ENCODE measurements around the gene MAEA. TPM values are rescaled to one million over a fixed set of nuclear protein-coding genes. Genes with fewer than 3 reads are reported as not detected.

The MAEA gene
- total RNA-seq, 2 donors from 2014 or later = 61.4 to 62.8 TPM

DNA sequence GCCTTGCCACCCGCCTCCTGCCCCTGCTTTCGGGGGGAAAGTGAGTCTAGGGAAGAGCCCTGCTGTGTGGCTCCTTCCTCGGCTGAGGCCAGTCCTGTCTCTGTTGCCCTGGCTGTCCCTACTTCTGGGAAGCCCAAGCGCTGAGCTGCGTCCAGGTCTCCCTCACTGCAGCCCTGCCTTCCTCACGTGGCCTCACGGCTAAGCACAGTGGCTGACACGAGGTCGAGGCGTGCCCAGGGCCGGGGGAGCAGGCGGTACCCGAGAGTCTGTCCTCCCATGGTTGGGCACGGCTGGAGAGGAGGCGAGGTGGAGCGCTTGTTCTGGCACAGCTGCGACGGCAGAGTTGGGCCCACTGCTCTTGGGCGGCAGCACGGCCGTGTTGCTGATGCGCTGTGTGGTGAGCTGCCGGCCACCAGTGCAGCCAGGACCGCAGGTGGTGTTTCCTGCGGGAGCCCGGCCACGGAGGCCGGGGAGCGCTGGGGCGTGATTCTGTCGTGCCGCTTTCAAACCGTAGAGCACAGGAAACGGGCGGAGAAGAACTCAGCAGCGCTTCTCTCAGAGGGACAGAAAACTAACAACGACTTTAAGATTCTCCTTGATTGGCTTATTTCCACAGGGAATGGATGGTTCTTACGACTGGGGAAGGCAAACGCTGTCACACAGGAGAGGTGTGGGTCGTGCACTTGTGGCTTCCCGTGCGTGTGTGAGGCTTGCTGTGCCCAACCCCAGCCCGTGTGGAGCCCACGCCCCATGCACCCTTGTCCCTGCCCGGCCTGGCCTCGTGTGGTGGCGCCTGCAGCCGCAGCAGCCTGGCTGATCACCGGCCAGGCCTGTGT, 21.3 kb downstream of the MAEA start:
- H3K36me3 Mint-ChIP-seq (ENCODE audit: low read depth) = peaks cover 58% of the 10 kb centered on the region
- peaks cover 30% of the 10 kb centered on the region for H3K4me1 Mint-ChIP-seq
- no peaks in the 10 kb centered on the region for H3K9me3 Mint-ChIP-seq
- ATAC-seq (replicated peaks) = peak; percentile 41
- peak overlapping the region; percentile 71 for H3K4me3 Mint-ChIP-seq
- H3K27me3 Mint-ChIP-seq = no peaks in the 10 kb centered on the region
- H3K27ac Mint-ChIP-seq = peak overlapping the region; percentile 13

DNA sequence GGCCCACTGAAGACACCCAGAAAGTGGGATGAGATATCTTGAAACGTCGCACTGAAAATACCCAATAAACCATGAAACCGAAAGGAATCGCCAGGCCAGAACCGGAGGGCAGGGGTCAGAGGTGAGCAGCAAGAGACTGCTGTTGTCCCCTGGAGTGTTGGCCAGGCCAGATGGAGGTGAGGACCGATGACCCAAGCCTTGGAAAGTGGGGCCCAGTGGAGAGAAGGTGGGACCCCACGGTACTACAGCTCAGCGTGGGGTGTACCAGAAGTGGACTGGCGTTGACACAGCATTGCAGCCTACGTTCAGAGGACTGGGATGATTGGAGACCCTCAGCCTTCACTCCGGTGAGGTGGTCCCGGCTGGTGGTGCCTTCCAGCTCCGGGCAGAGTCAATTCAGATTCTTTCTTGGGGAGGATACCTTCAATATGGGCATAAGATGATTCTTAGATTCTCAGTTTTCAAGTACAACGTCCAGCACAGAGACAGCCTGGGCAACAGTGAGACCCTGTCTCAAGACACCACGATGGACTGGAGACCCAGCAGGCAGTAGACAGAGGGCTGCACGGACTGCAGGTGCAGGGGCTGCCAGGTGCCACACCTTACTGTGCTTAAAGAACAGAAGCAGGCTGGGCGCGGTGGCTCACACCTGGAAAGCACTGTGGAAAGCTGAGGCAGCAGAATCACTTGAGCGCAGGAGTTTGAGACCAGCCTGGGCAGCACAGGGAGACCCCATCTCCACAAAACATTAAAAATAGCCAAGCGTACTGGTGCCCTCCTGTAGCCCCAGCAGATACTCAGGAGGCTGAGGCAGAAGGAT, 23.3 kb downstream of the MAEA start:
- H3K27me3 Mint-ChIP-seq = no peaks in the 10 kb centered on the region
- H3K27ac Mint-ChIP-seq = peak overlapping the region; percentile 13
- no peak overlapping the region for H3K4me3 Mint-ChIP-seq
- H3K9me3 Mint-ChIP-seq = no peaks in the 10 kb centered on the region
- no peak for ATAC-seq (replicated peaks)
- H3K4me1 Mint-ChIP-seq = peaks cover 21% of the 10 kb centered on the region
- peaks cover 68% of the 10 kb centered on the region for H3K36me3 Mint-ChIP-seq (ENCODE audit: low read depth)

DNA sequence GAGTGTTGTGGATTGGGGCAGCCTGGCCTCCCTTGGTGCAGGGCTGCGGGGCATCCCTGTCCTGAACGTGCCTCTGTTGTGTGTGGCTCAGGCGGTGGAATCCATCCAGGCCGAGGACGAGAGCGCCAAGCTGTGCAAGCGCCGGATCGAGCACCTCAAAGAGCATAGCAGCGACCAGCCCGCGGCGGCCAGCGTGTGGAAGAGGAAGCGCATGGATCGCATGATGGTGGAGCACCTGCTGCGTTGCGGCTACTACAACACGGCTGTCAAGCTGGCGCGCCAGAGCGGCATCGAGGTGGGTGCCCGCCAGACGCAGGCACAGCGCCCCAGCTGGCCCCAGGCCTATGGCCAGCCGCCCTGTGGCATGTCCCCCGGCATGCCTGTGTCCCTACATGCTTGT, 25.6 kb downstream of the MAEA start:
- no peak overlapping the region for H3K27ac Mint-ChIP-seq
- peaks cover 9% of the 10 kb centered on the region for H3K4me1 Mint-ChIP-seq
- H3K9me3 Mint-ChIP-seq = no peaks in the 10 kb centered on the region
- H3K27me3 Mint-ChIP-seq = no peaks in the 10 kb centered on the region
- no peak for ATAC-seq (replicated peaks)
- H3K4me3 Mint-ChIP-seq = no peak overlapping the region
- peaks cover 91% of the 10 kb centered on the region for H3K36me3 Mint-ChIP-seq (ENCODE audit: low read depth)

DNA sequence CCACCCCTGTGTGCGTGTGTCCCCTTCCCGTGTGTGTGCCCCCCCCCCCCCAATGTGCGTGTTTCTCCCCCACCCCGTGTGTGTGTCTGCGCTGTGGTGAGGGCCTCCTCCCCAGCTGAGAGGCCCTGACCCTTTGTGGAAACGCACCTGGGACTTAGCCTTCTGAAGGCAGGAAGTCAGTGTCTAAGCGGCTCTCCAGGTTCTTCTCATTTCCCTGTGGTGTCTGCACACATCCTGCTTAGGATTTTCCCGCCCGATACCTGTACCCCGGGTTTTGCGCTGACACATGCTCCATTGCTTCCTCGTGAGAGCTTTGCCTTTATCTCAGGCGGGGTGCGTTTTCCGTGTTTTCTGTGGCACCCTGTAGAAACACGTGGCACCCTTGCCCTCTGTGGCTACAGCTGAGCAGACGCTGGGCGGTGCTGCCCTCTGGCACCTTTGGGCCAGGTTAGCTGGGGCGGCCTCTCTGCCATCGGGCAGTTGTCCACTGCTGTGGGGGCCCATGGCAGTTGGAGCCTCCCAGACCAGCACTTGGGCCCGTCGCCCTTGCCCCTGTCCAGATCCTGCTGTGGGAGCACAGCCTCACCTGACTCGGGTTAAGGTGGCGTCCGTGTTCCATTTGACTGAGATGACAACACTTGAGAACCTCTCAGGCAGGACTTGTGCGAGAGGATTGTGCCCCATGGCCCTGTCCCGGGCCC, 26.3 kb downstream of the MAEA start:
- H3K4me3 Mint-ChIP-seq = peak overlapping the region; percentile 39
- H3K36me3 Mint-ChIP-seq (ENCODE audit: low read depth) = peaks cover 97% of the 10 kb centered on the region
- peak overlapping the region; percentile 65 for H3K27ac Mint-ChIP-seq
- H3K4me1 Mint-ChIP-seq = peaks cover 9% of the 10 kb centered on the region
- H3K9me3 Mint-ChIP-seq = no peaks in the 10 kb centered on the region
- no peak for ATAC-seq (replicated peaks)
- H3K27me3 Mint-ChIP-seq = no peaks in the 10 kb centered on the region

DNA sequence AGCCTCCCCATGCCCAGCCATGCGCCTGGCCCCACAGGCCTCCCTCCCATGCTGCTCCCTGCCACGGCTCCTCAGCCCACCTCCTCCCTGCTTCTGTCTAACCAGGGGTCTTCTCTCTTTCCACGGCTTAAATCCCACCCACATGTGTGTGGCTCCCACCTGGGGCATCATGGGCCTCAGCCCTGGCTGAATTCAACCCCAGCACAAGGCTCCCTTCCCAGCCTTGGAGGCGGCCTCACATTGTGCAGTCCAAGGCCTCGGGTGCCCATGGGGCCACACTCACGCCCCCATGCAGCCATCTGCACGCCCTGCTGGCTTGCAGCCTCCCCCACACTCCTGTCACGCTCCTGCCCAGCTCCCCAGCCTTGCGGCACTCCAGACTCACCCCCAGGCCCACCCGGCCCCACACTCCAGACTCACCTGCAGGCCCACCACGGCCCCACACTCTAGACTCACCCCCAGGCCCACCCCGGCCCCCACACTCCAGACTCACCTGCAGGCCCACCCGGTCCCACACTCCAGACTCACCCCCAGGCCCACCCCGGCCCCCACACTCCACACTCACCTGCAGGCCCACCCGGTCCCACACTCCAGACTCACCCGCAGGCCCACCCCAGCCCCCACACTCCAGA, 27.0 kb downstream of the MAEA start:
- no peaks in the 10 kb centered on the region for H3K27me3 Mint-ChIP-seq
- no peak for ATAC-seq (replicated peaks)
- no peaks in the 10 kb centered on the region for H3K9me3 Mint-ChIP-seq
- no peak overlapping the region for H3K4me3 Mint-ChIP-seq
- peaks cover 12% of the 10 kb centered on the region for H3K4me1 Mint-ChIP-seq
- peak overlapping the region; percentile 65 for H3K27ac Mint-ChIP-seq
- H3K36me3 Mint-ChIP-seq (ENCODE audit: low read depth) = peaks cover 97% of the 10 kb centered on the region

DNA sequence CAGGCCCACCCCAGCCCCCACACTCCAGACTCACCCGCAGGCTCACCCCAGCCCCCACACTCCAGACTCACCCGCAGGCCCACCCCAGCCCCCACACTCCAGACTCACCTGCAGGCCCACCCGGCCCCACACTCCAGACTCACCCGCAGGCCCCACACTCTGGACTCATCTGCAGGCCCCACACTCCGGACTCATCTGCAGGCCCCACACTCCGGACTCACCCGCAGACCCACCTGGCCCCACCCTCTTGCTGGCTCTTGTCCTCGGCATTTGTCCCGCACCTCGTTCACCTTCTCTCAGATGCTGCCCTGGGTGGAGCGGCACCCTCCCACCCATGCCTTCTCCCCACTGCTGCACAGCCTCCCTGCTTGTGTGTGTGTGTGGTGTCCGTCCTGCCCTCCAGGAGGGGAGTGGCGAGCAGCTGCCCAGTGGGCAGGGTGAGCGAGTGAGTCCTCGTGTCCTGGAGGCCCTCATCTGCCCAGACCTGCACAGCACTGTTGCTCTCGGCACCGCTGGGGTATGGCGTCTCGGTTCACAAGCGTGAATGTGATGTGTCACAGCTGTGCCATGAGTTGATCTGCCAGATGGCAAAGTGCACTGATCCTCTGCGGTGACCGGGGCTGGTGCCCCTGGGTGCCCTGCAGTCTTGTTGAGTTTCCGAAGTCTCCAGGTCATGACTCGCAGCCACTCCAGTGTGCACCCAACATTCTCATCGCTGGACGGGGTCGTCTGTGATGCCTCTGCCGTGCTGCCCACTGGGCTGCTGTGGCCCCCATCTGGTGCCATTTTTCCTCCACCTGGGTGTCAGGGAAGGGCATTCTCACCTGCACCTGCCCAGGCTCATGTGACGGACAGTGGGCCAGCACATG, 27.7 kb downstream of the MAEA start:
- Mint-ChIP-seq H3K36me3 (ENCODE audit: low read depth) (peaks cover 97% of the 10 kb centered on the region), H3K27ac (no peak overlapping the region), H3K4me1 (peaks cover 12% of the 10 kb centered on the region), H3K9me3 (no peaks in the 10 kb centered on the region), H3K4me3 (no peak overlapping the region), H3K27me3 (no peaks in the 10 kb centered on the region)
- ATAC-seq (replicated peaks) = no peak

DNA sequence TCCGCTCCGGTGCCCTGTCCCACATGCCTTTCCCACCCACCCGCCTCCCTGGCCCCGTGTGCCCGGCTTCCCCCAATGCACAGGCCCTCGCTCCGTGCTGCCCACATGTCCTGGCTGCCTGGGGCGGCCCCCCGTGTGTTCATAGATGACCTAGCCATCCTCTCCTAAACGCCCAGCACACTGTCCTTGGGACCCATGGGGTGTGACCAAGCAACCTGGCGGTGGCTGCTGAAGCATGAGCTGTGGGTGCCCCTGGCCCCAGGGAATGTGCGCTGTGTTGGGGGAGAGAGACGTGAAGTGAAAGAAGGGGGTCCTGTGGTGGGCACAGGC, 28.3 kb downstream of the MAEA start:
- H3K27me3 Mint-ChIP-seq = no peaks in the 10 kb centered on the region
- no peak overlapping the region for H3K4me3 Mint-ChIP-seq
- peaks cover 12% of the 10 kb centered on the region for H3K4me1 Mint-ChIP-seq
- no peak for ATAC-seq (replicated peaks)
- H3K27ac Mint-ChIP-seq = peak overlapping the region; percentile 67
- H3K9me3 Mint-ChIP-seq = no peaks in the 10 kb centered on the region
- H3K36me3 Mint-ChIP-seq (ENCODE audit: low read depth) = peaks cover 93% of the 10 kb centered on the region

DNA sequence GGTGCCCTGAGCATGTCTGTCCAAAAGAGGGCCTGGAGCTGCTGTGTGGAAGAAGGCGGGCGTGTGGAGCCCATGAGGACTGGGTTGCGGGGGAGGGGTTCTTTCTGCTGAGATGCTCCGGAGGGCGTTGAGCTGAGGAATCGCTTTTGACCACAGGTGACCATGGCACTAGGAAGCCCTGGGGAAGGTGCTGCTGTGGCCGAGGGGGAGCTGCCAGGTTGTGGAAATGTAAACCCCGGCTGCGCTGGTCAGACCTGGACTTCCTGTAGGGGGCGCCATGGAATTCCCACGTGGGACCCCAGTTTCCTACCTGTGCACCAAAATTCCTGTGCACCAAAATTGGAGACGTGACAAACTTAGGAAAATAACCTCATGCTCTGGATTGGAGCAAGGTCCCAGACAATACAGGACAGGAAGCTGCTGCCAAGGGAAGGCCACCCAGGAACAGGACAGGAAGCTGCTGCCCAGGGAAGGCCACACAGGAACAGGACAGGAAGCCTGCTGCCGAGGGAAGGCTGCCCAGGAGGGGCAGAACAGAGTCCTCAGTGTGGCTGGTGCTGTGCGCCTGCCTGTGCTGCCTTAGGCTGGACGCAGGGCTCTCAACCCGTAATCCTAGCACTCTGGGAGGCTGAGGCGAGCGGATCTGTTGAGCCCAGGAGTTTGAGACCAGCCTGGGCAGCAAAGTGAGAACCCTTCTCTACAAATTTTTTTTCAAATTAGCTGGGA, 29.0 kb downstream of the MAEA start:
- ATAC-seq (replicated peaks) = no peak
- H3K9me3 Mint-ChIP-seq = no peaks in the 10 kb centered on the region
- H3K27me3 Mint-ChIP-seq = no peaks in the 10 kb centered on the region
- peaks cover 12% of the 10 kb centered on the region for H3K4me1 Mint-ChIP-seq
- H3K4me3 Mint-ChIP-seq = no peak overlapping the region
- H3K36me3 Mint-ChIP-seq (ENCODE audit: low read depth) = peaks cover 86% of the 10 kb centered on the region
- H3K27ac Mint-ChIP-seq = peak overlapping the region; percentile 67

DNA sequence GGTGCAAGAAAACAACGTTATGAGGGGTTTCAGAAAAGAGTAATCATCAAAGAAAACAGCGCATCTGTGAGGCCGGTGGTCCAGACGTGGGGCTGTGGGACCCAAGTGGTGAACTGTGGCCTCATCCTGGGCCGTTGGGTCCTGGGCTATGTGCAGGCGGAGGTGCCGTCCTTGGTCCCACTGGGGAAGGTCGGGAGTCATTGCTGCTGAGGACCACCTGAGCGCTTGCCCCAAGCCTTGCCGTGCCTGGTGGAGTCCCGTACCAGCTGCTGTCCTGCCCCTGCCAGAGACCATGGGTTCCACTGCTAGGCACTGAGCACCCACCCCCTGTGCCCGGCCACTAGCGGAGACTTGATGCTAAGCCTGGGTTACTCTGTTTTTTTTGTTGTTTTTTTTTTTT, 31.8 kb downstream of the MAEA start:
- Mint-ChIP-seq H3K9me3 (no peaks in the 10 kb centered on the region), H3K27ac (no peak overlapping the region), H3K27me3 (no peaks in the 10 kb centered on the region), H3K36me3 (ENCODE audit: low read depth) (peaks cover 58% of the 10 kb centered on the region), H3K4me1 (peaks cover 7% of the 10 kb centered on the region), H3K4me3 (no peak overlapping the region)
- ATAC-seq (replicated peaks) = no peak

DNA sequence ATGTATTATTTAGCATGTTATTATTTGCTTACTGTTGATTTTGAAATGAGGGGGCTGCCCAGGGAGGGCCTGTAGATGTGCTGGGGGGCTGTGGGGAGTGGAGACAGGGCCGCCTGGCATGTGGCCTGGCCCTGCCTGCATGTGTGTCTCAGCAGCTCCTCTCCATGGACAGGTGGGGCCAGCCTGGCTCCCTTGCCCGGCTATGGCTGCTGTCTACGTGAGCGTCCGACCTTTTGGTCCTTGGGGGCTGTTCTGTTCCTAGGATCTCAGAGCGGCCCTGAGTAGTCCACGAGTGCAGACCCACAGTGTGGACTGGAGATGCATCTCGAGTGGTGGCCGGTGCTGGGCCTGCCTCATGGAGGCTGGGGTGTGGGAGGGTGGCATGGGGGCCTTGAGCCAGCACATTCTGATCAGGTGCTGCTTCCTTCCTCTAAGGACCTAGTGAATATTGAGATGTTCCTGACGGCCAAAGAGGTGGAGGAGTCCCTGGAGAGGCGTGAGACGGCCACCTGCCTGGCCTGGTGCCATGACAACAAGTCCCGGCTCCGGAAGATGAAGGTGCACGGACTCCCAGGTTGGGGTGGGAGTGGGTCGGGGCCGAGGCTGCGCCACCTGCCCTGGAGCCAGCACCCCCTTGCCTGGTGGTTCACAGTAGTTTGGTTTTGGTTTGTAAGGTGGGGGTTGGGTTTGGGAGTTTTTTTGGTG, 32.4 kb downstream of the MAEA start:
- Mint-ChIP-seq H3K27ac (no peak overlapping the region), H3K27me3 (no peaks in the 10 kb centered on the region), H3K9me3 (no peaks in the 10 kb centered on the region), H3K36me3 (ENCODE audit: low read depth) (peaks cover 55% of the 10 kb centered on the region), H3K4me1 (peaks cover 7% of the 10 kb centered on the region), H3K4me3 (no peak overlapping the region)
- ATAC-seq (replicated peaks) = no peak

DNA sequence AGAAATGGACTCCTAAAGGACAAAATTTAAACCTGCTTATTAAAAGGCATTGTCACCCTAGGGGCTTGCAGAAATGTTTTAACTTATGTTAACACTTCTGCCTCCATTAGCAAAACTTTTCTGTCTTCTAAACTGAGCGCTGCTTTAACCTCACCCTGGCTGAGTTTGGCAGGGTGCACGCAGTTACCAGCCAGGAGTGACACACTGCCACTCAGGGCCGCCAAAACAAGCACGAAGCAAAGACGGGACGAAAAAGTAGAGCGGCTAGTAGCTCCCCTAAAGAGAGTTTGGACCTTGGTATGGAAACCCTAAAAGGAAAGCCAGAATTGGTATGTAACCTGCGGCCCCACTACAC, 33.6 kb downstream of the MAEA start:
- no peak for ATAC-seq (replicated peaks)
- Mint-ChIP-seq H3K27me3 (no peaks in the 10 kb centered on the region), H3K9me3 (no peaks in the 10 kb centered on the region), H3K27ac (no peak overlapping the region), H3K36me3 (ENCODE audit: low read depth) (peaks cover 46% of the 10 kb centered on the region), H3K4me1 (peaks cover 4% of the 10 kb centered on the region), H3K4me3 (no peak overlapping the region)

DNA sequence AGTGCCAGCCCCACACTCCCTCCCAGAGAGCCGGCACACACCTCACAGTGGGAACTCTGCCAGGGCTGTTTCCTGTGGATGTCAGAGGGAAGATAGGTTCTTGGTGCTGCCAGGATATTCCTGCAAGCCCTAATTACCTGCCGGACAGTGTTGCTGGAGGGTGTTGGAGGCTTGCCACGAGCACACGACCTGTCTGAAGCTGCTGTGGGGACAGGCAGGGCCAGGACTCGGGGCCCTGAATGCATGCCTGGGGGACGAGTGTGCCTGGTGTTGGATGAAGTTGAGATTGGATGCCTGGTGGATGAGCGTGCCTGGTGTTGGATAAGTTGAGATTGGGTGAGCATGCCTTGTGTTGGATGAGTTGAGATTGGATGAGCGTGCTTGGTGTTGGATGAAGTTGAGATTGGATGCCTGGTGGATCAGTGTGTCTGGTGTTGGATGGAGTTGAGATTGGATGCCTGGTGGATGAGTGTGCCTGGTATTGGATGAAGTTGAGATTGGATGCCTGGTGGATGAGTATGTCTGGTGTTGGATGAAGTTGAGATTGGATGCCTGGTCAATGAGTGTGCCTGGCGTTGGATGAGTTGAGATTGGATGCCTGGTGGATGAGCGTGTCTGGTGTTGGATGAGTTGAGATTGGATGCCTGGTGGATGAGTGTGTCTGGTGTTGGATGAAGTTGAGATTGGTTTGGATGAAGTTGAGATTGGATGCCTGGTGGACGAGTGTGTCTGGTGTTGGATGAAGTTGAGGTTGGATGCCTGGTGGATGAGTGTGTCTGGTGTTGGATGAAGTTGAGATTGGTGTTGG, 34.1 kb downstream of the MAEA start:
- H3K27me3 Mint-ChIP-seq = no peaks in the 10 kb centered on the region
- ATAC-seq (replicated peaks) = no peak
- no peak overlapping the region for H3K4me3 Mint-ChIP-seq
- no peak overlapping the region for H3K27ac Mint-ChIP-seq
- H3K36me3 Mint-ChIP-seq (ENCODE audit: low read depth) = peaks cover 45% of the 10 kb centered on the region
- peaks cover 3% of the 10 kb centered on the region for H3K4me1 Mint-ChIP-seq
- H3K9me3 Mint-ChIP-seq = no peaks in the 10 kb centered on the region
